HG03565 (cell line): ENCODE data around the gene ATP6V1G3.
"Not testable (repeated sequence)": the region's sequence is repeated elsewhere in the genome, so short reads cannot be mapped to it uniquely, and the experiment has no call there.

Experiments used
- ATAC-seq: cut with Tn5 transposase; IDR thresholded peaks from one replicate; pipeline ENCODE4 v1.9.1; 2021; ENCODE audit warnings: mild to moderate bottlenecking, moderate library complexity; ENCODE audit not compliant: unreplicated experiment

ATP6V1G3 gene

DNA sequence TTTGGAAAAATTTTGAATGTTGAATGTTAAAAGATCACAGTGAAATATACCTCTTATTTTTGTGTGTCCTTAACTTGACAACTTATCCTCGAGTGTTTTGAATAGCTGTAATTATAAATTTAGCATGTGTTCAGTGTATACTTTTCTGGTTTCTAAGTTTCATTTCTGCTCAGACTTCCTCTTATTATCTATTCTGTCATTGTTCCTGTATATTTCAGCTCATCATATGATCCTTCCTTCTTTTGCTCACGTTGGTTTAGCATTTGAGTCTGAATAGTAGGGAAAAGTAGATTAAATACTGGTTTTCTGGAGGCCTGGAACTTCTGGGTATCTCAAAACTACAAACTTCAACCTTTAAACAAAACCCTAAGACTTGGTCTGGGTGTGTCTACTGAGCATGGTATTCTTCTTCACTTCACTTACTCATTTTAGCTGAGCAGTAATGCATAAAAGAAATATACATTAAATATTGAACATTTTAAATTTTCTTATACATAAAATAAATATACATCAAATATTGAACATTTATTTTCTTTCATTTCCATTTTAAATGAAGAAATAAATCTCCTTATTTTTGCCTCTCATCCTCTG, 3.3 kb upstream of the ATP6V1G3 start:
- ATAC-seq: peak; percentile 90

DNA sequence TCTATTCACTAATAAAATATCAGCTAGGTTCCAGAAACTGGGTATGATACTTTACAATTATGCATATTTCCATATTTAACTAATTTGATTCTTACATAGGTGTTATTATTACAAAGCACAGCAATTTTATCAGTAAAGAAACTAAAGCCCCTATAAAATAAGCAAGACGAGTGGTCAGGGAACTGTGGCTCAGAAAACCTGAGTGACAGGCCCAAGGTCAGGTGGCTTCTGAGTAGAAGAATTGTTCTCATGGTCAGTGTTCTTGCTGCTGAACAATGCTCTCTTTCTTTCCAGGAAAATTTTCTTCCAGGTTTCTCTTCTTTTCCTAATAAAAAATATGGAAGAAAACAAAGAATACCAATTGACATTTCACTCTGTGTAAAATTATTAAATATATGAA, 2.2 kb upstream of the ATP6V1G3 start:
- no peak for ATAC-seq

GRCh38 chr1:198541737-198542136, 1.3 kb upstream of the ATP6V1G3 start:
- ATAC-seq: no peak

- no peak for ATAC-seq
Measured at GRCh38 chr1:198538579-198539364, 1.7 kb downstream of the ATP6V1G3 start.

GRCh38 chr1:198535631-198536030, 4.8 kb downstream of the ATP6V1G3 start:
- no peak for ATAC-seq

DNA sequence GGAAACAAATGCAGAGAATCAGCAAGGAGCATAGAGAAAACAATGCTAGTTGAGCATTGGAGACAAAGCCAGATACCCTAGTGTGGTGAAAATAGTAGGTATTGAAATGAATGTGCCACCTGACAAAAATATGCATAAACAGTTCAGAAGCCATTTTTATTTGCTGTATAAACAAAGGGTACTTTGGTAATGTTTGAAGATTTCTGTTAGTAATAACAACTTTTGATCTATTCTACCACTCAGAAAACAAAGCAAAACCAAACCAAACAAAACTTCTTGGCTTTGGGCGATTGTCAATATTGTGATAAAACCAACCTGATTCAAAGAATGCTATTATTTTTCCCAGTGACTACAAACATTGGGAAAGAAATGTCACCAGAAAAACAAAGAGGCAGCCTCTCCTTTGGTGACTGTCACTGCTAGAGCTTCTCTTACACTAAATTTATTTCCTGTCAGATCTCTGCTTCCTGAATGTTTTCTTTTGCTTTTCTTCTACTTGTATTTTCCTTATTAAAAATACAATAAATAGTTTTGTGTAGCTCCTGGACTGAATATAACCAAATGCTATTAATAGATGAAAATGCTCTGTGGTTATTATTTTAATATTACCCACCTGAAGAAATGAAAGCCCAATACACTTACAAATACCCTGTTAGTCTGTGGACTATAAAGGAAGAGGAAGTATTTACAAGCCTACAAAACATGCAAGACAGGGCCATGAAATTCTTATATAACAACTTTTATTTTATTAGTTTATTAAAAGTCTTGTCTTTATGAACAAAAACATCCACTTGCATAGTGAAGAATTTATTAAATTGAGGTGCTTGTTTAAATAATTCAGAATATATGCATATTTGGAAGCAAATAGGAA, 5.7 kb downstream of the ATP6V1G3 start:
- ATAC-seq: no peak

GRCh38 chr1:198531891-198532290, 8.6 kb downstream of the ATP6V1G3 start:
- ATAC-seq: no peak

- ATAC-seq: no peak
Measured at GRCh38 chr1:198530953-198531352, 9.5 kb downstream of the ATP6V1G3 start.

- ATAC-seq: no peak
Measured at GRCh38 chr1:198529414-198529813, 11.1 kb downstream of the ATP6V1G3 start.

GRCh38 chr1:198528364-198528763, 12.1 kb downstream of the ATP6V1G3 start:
- ATAC-seq: no peak

- ATAC-seq: no peak
Measured at GRCh38 chr1:198524556-198524955, 15.9 kb downstream of the ATP6V1G3 start.

- not testable (repeated sequence) for ATAC-seq
Measured at GRCh38 chr1:198524127-198524526, 16.4 kb downstream of the ATP6V1G3 start.

GRCh38 chr1:198523182-198523950, 17.1 kb downstream of the ATP6V1G3 start:
- ATAC-seq: no peak

DNA sequence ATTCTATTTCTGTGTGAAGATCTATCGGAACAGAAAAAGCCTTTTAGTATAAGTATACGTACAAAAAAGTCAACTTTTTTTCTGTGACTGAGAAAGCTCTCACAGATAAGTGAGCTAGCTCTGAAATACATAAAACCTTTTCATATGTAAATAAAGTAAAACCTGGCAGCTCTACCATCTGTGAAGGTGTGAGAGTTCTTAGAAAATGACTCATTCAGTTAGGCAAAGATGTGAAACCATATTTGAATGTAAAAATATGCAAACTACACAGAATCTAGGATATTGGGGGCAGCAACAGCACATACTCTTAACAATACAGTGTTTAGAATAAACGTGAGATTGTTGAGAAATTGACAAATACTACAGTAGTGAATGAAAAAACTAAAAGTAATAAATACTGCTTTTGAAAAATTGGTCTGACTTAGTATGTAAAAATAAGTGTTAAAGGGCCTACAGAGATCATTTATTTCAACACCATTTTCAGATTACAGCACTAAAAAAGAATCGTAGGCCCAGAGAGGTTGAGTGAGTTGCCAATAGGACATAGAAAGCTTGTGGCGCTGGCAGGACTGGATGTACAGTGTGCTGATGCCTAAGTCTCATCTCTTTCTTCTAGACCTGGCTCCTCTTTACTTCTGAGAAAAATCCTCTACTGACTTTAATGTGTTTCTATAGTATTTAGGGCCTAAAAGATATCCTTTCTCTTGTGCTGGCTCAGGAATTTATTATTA, 19.8 kb downstream of the ATP6V1G3 start:
- peak; percentile 92 for ATAC-seq

DNA sequence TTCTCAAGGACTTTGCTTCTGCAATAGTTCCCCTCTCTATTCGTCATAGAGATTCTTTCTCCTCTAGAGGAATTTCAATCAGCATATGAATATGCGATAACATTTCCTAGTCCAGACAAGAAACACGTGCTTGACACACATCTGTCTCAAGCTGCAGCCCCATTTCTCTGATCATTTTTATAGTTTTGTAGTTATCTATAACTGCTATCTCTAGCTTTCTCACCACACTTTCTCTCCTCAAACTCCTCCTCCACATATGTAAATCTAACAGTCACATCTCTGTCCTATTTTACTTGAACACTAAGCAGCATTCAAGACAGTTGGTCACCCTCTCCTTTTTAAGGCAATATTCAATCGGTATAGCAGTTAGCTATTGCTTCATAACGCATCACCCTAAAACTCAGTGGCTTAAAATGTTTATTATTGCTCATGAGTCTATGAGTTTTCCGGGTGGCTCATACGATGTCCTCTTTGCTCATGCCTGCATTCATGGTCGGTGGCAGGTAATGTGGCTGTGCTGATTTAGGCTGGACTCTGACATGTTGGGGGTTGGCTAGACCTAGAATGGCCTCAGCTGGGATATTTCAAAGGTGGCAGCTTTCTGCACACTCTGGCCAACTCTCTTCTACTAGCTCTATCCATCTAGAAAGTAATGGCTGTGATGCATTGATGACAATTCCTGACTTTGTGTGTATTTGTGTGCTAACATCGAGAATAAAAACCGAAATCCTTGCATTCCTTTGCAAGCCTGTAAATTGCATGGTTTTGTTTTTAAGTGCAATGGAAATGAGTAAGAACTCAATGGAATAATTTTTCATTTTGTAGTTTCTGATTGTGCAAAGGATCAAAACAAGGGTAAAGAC, 20.6 kb downstream of the ATP6V1G3 start:
- ATAC-seq: no peak

GRCh38 chr1:198517623-198518199, 22.8 kb downstream of the ATP6V1G3 start:
- no peak for ATAC-seq

GRCh38 chr1:198500096-198500495, 40.4 kb downstream of the ATP6V1G3 start:
- ATAC-seq: no peak

- ATAC-seq: no peak
Measured at GRCh38 chr1:198499588-198499987, 40.9 kb downstream of the ATP6V1G3 start.

- ATAC-seq: no peak
Measured at GRCh38 chr1:198498881-198499280, 41.6 kb downstream of the ATP6V1G3 start.
